Stimulated activated CD8-positive, alpha-beta memory T cell treated with anti-CD3 and anti-CD28 coated beads, Interleukin-15, amount 100 ng/mL, for 4 hours (primary cell): ENCODE measurements around the gene MNDA.

Source experiments
- DNase-seq, 2 donors: peaks; one replicate each; pipeline ENCODE4 v3.0.0-alpha.2; 2020; ENCODE audit warnings: low read depth in 2 of 2

The MNDA gene

DNA sequence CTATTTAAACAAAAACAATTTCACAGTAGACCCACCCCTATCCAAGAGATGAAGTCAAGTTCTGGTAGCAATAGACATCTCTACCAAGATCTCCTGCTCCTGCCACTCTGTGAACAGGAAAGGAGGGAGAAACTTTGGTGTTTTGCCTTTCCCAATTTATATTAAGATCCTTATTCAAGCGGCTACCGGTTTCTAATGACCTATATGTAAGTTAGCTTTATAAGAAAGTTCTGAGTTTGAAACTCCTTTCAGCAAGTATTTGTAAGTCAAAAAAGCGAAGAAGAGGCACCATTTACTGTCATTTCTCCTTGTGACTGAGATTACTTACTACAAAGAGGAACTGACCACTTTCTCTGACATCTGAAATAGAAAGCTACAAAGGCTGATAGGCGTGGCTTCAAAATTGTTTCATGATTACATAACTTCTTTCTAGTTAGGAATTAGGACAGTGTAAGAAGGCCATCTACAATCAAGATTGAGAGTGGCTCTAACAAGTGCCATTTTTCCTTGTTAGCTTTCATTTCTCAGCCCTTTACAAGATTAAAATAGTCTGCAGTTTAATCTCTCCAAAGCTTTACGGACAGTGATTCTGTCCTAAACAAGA lies at the start of gene MNDA:
TSS of gene MNDA (plus strand) at position 448 of the 604 bp plus-strand sequence. CDS start 10,803 bp downstream, outside the sequence.
- DNase-seq, result no peak

DNA sequence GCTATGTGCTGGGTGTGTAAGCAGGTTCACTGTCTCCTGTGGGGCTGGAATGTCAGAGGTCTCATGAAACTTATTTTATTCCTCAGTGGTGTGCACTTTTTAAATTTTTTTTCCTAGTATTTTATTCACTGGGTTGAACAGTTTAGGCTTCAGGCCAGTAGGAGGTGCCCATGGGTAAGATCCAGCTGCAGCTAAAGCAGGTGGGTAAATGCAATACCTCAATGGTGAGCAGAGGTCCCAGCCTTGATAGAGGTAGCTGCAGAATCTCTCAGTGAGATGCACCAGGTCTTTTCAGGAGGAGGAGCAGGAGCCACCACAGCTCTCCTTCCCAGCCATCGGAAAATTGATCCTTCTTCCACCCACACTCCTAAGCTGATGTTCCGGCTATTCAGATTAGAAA lies 37.5 kb upstream of the MNDA start:
- DNase-seq, result peak in 1 of 2 donors; percentile 10

DNA sequence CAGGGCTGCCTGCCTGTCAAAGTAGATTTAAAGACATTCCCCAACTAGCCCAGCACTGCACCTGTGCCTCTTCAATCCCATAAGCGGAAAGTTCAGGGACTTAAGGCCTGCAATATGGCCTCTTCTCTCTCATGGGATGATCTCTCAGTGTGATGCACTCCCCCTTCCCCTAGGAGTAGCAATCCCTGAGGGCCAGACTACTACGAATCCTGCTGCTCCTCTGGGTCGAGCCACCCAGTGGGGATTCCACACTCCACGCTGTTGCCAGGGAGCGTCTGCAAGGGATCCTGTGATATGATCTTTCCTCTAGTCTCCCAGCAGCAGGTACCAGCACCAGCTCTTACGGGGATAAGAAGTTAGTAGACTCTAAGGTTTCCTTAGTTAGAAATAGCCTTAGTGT lies 36.9 kb upstream of the MNDA start:
- DNase-seq, result no peak

DNA sequence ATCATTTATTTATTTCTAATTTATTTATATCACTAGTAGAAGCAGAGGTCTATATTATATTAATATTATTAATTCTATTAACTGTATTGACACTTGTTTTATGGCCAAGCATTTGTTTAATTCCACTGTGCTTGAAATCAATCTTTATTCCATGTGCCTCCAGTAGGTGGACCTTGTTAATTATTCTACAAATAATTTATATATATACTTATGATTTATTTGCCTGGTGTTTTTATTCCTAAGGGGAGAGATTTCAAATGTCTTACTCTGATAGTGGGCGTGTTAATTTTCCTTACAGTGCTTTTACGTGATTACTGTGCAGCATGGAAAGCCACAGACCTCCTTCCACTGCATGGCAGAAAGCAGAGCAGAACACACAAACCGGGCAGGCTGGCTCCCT lies 32.6 kb upstream of the MNDA start:
- no peak for DNase-seq

DNA sequence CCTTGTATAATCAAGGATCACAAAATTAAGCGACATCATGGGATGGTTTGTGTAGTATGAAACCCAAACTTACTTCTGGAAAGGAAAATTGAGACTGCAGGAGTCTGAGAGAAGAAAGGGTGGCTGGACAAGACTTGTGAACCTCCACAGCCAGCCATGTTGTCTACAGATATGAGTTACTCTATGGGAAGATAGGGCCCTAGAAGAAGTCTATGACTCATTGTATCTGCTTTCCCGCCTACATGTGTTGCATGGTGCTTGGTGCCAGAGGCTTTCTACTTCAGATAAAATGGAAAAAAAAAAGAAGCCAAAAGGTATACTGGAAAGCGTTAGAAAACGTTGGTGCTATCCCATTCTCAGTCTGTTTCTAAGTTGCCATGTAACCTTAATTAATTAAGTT lies 31.5 kb upstream of the MNDA start:
- DNase-seq, result no peak

DNA sequence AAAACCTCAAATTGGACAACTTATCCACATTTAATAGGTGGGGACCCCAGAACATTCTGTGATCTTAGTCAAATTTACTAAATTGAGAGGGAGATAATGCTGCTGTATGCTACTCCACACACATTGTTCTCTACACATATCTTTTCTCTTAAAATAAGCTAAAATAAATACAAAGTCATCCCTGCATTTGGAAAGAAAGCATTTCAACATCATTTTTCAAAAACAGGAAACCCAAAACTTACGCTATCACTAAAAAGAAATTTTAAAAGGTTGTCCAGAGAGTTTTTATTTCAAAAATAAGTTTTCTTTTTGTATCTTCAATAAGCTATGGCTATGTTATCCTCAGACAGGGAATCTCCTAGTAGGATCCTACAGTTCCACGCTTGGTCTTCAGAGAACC lies 30.6 kb upstream of the MNDA start:
- DNase-seq, result no peak

DNA sequence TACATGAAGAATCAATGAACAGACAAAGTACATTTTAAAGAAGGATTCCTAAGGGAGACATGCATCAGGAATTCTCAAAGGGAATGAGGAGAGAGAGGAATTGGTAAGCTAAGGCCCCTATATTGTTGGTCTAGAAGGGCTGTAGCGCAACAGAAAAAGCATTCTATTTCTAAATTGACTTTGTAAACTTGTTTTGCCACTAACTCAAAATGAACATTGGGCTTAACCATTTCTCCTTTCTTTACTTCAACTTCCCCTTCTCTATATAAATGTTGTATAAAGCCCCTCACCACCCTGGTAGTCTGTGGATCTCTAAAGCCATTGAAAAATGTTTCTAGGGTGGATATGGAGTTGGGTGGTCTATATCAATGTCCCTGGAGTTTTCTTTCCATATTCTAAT lies 29.8 kb upstream of the MNDA start:
- DNase-seq, result no peak

DNA sequence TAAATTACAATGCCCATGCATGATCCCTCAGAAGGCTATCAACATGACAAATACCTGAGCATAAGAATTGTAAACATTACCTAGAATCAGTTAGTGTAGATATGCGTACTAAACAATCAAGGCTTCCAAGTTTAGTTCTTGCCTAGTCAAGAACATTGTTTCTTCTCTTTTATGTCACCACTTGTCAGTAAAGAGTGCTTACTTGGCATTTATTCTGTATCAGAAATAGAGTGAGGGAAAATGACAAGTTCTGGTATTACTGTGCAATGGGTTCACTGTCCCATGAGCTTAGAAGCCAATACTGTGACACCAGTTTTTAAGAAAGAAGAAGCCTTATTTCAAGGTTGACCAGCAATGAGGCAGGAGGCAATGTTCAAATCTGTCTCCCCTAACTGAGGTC lies 27.5 kb upstream of the MNDA start:
- no peak for DNase-seq

DNA sequence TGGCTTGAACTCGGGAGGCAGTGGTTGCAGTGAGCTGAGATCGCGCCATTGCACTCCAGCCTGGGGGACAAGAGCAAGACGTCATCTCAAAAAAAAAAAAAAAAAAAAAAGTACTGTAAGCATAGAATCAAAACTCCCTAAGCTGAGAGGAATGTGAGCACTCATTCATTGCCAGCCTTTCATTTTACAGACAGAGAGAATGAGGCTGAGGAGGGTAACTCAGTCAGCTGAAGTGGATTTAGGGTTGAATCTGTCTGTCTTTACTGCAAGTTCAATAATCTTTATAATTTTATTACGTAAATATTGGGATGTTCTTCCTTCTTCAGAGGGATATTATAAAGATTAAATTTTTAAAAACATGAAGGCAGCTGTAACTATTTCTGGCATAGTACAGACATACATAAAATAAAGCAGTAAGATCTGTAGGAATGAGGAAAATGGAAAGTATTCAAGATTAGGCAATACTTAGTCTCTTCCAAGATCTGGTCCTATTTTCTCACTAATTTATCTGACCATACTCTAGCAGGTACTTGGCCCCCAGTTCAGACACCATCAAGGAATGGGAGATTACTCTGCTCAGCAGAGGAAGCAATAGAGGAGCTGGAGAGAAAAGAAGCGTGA lies 24.1 kb upstream of the MNDA start:
- no peak for DNase-seq

DNA sequence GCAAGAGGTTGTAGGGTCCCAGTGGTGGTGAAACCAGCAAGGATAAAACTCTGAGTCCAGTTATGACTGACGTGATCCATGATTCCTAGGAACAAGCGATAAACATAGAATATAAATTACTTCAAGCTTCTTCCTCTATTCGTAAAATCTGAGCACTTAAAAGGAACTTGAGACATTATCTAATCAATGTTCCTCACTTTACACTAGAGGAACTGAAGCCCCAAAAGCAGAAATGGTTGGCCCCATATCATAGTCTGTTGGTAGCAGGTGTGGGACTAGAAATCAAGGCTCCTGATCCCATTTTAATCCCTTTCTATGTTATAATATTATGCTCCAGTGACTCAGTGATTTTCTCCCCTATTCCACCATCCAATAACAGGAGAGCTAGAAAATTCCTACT lies 21.9 kb upstream of the MNDA start:
- no peak for DNase-seq

DNA sequence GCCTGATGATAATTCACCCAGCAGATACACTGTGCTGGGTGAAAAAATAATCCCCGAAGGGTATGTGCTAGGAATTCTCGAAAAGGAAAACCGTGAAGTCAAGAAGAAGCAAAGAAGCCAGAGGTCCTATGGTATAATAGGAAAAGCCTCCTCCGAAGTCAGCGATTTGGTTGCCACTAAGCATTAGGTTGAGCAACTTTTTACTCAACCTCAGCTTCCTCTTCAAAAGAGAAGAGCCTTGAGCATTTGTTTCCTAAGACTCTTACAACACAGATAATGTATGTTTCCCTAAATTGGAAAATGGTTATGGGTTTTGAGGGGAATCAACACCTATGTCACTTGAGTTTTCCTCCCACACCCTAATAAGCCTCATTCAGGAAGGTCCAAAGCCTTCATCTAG lies 21.3 kb upstream of the MNDA start:
- DNase-seq, result no peak

DNA sequence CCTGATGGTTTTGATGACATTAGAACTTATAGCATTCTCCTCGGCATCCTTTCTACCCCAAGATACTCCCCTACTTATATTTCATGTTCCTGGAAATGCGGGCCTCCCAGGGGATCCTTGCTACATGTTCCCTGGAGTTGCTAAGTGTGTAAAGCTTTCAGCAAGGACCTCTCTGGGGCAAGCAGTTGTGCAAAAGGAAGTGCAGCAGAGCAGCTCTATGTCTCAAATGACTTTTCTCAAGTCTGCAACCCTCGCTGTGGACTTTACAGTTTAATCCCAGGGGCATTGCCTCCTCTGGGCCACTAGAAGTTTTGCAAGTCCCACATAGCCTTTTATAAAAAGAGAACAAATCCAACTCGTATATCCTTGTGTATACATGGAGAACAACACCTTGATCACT lies 20.8 kb upstream of the MNDA start:
- no peak for DNase-seq

DNA sequence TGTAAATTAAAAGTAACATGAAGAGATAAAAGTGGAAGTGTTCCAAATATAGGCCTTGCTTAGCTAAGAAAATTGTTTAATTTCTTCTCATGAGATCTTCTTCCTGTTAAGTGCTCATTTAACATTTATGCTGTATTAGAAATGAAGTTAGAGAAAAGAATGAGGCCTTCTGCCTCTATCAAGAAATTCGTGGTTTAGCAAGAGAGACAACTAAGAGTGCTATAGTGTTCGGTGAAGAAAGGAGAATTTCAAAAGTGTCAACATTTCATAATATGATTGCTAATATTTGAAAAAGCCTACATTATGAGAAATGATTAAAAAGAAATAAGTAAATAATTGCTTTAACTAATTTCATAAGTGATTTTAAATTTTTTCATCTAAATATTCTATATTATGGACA lies 18.8 kb upstream of the MNDA start:
- DNase-seq, result no peak

DNA sequence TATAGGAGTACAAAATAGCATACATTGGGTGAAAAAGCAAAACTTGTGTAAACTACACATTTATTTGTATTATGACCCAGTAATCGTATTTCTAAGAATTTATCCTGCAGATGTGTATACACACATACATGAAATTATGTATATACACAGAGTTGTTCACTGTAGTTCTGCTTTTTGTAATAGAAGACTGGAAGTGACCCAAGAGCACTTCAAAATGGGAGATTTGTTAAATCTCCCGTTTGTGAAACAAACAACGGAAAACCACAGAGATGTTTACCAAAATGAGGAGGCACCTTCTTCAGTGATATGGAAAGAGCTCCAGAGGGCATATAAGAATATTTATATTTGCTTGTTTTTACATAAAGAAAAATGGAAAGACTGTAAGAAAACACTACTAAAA lies 18.0 kb upstream of the MNDA start:
- DNase-seq, result no peak

DNA sequence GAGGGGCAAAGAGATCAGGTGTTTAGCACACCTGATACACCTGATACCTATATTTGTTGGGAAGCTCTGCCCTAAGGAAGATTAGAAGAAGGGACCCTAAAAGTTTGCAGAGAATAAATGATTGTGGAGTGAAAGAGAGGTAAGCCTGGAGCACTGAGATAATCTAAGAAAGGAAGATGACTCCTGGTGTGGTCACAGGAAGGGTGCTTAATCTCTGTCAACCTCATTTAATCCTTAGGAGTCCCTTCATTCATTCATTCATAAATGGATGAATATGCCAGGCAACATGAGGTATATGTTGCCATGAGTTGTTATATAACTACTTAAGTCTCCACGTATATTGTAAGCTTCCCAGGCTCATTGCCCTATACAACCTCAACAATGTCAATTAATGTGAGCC lies 16.2 kb upstream of the MNDA start:
- no peak for DNase-seq

DNA sequence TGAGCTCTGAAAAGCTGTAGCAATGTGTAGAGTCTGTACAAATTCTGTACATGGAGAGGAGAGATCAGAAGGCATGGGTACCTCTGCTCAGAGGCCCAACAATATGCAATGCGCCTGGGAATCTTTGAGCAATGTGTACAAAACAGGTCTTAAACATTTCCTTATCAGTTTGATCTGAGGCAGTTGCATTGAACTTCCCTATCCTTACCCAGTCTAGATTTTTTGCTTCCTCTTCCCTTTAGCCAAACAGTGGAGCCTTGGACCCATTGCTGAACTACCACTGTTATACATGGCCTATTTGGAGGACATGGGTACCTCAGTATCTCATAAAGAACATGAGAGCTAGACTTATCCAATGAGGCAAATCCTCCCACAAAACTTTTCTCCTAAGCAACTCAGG lies 12.6 kb upstream of the MNDA start:
- DNase-seq, result no peak

DNA sequence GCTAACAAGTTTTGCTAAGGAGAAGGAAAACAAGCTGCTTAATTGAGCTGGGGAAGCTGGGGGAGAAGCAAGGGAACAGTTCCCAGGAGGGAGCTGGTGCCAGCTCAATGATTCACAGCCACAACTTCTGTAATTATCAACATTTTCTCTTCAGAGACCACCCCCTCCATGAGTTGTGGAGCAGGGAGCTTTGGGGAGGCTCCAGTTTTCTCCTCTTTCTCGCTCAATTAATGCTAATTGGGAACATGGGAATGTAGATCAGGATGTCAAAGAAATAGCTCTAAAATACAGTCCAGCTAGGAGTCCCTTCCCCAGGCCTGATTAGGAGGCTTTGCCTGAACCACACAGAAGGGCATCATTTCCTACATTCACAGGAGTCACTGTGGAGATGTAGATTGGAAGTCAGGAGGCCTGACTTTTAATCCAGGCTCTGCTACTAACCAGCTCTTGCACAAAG lies 12.1 kb upstream of the MNDA start:
- no peak for DNase-seq

DNA sequence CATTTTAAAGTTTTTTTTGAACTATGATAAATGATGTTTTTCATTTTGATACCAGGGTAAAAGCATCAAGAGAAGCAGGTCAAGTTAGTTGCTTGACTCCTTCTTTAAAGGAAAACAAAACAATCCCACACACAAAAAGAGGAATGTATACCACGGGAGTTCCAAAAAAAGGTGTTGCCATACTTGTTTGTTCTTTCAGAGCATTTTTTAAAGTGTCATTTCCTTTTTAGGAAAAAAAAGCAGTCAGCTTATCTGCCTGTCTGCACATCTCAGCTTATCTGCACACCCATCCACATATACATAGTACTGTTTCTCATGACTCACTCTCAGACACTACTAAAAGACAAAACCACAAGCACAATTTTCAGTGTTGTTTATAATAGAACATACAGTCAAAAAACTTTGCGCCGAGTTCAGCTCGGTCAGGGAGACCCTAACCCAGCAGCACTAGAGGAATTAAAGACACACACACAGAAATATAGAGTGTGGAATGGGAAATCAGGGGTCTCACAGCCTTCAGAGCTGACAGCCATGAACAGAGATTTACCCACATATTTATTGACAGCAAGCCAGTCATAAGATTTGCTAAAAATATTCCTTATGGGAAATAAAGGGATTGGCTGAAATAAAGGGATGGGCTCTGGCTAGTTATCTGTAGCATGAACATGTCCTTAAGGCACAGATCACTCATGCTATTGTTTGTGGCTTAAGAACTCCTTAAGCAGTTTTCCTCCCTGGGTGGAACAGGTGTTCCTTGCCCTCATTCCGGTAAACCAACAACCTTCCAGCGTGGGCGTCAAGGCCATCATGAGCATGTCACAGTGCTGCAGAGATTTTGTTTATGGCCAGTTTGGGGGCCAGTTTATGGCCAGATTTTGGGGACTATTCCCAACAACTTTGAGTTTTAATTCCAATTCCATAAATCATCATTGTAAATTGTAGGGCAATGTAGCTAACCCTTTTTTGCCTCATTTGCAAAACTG lies 11.4 kb upstream of the MNDA start:
- DNase-seq, result no peak

DNA sequence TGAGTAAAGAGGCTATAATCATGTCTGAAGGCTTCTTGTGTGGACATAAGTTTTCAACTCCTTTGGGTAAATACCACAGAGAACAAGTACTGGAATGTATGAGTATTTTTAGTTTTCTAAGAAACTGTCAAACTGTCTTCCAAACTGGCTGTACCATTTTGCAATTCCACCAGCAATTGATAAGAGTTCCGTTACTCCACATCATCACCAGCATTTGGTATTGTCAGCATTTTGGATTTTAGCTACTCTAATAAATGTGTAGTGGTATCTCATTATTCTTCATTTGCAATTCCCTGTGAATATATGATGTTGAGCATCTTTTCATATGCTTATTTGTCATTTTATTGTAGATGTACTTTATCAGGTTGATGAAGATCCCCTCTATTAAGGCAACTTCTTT lies 9.4 kb upstream of the MNDA start:
- no peak for DNase-seq

DNA sequence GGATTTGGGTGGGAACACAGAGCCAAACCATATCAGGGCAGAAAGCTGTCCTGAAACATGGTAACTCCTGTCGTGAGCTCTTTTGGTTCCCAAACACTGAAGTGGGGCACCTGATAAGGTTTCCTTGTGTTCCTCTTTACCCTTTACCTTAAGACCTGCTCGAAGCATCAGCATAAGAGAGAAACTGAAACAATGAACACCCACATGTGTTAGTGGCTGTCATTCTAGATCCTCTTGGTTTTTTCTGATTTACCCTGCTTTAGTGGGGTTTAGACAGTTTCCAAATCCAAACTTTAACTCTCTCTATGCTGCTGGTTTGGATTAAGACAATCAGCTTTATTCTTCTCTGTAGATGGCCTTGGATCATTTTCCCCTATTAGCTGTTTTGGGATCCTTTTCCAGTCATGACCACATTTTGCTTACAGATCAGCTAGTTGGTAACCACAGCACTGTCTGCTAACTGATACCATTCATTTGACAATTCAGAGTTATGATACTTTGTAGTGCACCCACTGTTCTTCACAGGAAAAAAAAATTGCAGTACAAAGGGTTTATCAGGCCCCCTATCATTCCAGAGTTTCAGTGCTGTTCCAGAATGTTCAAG lies 975 bp upstream of the MNDA start:
- DNase-seq, result no peak

DNA sequence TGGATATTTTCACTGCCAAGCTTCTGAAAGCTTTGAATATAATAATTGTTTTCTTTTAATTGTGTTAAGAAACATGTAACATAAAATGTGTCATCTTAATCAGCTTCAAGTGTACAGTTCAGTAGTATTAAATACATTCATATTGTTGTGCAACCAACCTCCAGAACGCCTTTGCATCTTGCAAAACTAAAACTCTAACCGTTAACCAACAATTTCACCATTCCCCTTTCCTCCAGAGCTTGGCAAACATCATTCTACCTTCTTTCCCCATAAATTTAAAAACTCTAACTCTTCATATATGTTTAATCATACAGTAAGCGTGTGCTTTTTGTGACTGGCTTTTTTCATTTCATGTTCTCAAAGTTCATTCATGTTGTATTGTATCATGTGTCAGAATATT lies 2.1 kb downstream of the MNDA start:
- no peak for DNase-seq

DNA sequence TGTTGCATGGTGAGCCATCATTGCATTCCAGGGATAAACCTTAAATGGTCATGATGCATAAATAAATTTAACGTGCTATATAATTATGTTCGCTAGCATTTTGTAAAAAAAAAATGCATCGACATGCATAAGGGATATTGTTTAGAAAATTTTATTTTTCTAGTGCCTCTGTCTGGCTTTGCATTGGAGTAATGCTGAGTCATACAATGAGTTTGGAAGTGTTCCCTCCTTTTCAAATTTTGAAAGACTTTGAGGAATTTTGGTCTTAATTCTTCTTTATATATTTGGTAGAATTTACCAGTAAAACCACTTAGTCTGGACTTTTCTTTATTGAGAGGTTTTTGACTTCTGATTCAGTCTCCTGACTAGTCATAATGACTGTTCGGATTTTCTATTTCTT lies 4.9 kb downstream of the MNDA start:
- DNase-seq, result no peak
